SW 1271 (cell line): ENCODE results near the gene AIG1.

Experiments
- DNase-seq, 2 experiments: peaks; one replicate each; lab custom pipeline; 2025; lab: John Stamatoyannopoulos, UW

AIG1 gene

GRCh38 chr6:143370812-143371370, 310.2 kb downstream of the AIG1 start:
- DNase-seq: no peak

- no peak for DNase-seq
Measured at GRCh38 chr6:143372199-143372882, 311.7 kb downstream of the AIG1 start.

- DNase-seq: no peak
Measured at GRCh38 chr6:143374014-143374413, 313.3 kb downstream of the AIG1 start.

- no peak for DNase-seq
Measured at GRCh38 chr6:143375022-143375585, 314.4 kb downstream of the AIG1 start.

- DNase-seq: no peak
Measured at GRCh38 chr6:143376375-143376774, 315.7 kb downstream of the AIG1 start.

- no peak for DNase-seq
Measured at GRCh38 chr6:143376861-143377260, 316.2 kb downstream of the AIG1 start.

GRCh38 chr6:143385636-143386035, 324.9 kb downstream of the AIG1 start:
- DNase-seq: no peak

- DNase-seq: no peak
Measured at GRCh38 chr6:143390278-143390677, 329.6 kb downstream of the AIG1 start.
